Thoracic aorta (tissue), 2 donors: ENCODE data around the gene TNS3. TPM values are rescaled to one million over a fixed set of nuclear protein-coding genes. Genes with fewer than 3 reads are reported as not detected.

Experiments
- ATAC-seq: fragments of 150-250 bp; one replicate; pipeline ENCODE4 v1.8.0; 2017; ENCODE audit warnings: low read depth; ENCODE audit not compliant: insufficient number of reproducible peaks, low FRiP score
- DNase-seq: peaks from one replicate; pipeline ENCODE4 v3.0.0-alpha.2; 2020; ENCODE audit warnings: low spot score
- H3K27ac ChIP-seq, 2 donors: fragments of 200-600 bp; sonication (generic); 1 replicate in 1 of 2; 2 replicates in 1 of 2; pipeline ENCODE4 v1.5.1; 2016; ENCODE audit warnings: mild to moderate bottlenecking in 2 of 2, moderate library complexity in 2 of 2
- H3K27me3 ChIP-seq: fragments of 200-600 bp; sonication (generic); replicated peaks from 2 replicates; pipeline ENCODE4 v1.6.0; 2016; ENCODE audit warnings: mild to moderate bottlenecking; ENCODE audit not compliant: insufficient read depth
- H3K36me3 ChIP-seq: fragments of 200-600 bp; sonication (generic); one replicate; pipeline ENCODE4 v1.5.1; 2016
- H3K4me1 ChIP-seq, 2 donors: fragments of 200-600 bp; sonication (generic); 1 replicate in 1 of 2; 2 replicates in 1 of 2; pipeline versions ENCODE4 v1.5.1 to v1.6.0; 2016; ENCODE audit warnings: low read depth in 2 of 2, mild to moderate bottlenecking in 1 of 2; ENCODE audit not compliant: control insufficient read depth in 1 of 2
- H3K4me3 ChIP-seq: fragments of 200-600 bp; sonication (generic); 2 replicates; pipeline ENCODE4 v1.5.1; 2016; ENCODE audit warnings: mild to moderate bottlenecking
- H3K9me3 ChIP-seq: fragments of 200-600 bp; sonication (generic); 2 replicates; pipeline ENCODE4 v1.5.1; 2016
- total RNA-seq, 2 donors: library from RNA; depleted of rRNA; stranded (reverse); fragments of >200 nt; gene quantifications; one replicate each; pipeline versions ENCODE4 v1.1.0 to v1.2.3, GENCODE V29; 2016
- TF ChIP-seq, protein P1 (sequence below): fragments of 200-600 bp; sonication (generic); IDR thresholded peaks from one replicate; pipeline ENCODE4 v1.5.1; 2019; ENCODE audit warnings: antibody characterized with exemption

TNS3 gene
- total RNA-seq = 100 to 1,000 TPM; 138 to 151 TPM

DNA sequence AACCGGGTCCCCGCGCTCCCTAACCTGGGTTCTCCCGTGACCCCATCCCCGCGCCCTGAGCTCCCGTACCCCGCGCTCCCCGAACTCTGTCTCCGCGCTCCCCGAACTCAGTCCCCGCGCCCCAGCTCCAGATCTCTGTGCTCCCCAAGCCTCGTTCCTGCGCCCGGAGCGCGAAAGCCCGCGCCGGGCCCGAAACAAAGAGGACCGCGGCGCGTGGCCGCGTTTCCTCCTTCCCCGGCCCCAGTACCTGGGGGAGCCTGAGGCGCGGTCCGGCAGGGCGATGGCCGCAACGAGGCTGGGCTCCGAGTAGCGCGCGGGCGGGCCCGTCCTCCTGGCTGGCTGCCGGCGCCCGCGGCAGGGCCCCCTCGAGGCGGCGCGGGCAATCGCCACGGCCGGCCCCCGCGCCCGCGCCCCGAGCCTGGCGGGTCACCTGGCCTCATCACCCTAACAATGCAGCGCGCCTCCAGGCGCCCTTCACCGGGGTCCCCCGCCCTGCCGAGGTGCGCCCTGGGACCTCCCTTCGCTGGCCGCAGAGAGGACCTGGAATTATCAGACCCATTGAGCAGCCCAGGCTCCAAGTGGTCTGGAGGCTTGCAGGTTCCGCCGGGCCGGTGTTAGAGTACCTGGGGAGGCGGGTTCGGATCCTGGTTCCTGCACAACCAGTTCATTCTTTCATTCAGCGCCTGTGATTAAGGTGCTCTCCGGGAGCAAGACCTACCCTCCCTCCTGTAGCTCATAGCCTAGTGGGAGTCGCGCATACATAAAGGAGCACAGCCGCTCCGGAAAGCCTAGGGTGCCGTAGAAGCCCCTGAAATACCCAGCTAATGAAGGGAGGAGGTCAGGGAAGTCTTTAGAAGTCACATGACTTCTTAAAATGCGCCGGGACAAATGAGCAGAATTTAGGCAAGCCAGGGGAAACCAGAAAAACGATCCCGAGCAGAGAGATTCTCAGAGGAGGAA, at the start of gene TNS3:
Gene TNS3 (minus strand): TSS at position 308 of the 960 bp plus-strand sequence. CDS start 142,475 bp downstream, outside the sequence.
- DNase-seq (no peak), ATAC-seq (no peak)
- Histone ChIP-seq H3K9me3 (no peaks in the 10 kb centered on the region), H3K36me3 (no peaks in the 10 kb centered on the region), H3K27me3 (no peaks in the 10 kb centered on the region), H3K4me1 (peaks cover 45 to 74% of the 10 kb centered on the region in 2 donors), H3K4me3 (peak within 1 kb of the TSS; percentile 92), H3K27ac (peak within 1 kb of the TSS; percentile 83 to 91)
- TF ChIP-seq, protein P1, sequence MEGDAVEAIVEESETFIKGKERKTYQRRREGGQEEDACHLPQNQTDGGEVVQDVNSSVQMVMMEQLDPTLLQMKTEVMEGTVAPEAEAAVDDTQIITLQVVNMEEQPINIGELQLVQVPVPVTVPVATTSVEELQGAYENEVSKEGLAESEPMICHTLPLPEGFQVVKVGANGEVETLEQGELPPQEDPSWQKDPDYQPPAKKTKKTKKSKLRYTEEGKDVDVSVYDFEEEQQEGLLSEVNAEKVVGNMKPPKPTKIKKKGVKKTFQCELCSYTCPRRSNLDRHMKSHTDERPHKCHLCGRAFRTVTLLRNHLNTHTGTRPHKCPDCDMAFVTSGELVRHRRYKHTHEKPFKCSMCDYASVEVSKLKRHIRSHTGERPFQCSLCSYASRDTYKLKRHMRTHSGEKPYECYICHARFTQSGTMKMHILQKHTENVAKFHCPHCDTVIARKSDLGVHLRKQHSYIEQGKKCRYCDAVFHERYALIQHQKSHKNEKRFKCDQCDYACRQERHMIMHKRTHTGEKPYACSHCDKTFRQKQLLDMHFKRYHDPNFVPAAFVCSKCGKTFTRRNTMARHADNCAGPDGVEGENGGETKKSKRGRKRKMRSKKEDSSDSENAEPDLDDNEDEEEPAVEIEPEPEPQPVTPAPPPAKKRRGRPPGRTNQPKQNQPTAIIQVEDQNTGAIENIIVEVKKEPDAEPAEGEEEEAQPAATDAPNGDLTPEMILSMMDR = no peak

DNA sequence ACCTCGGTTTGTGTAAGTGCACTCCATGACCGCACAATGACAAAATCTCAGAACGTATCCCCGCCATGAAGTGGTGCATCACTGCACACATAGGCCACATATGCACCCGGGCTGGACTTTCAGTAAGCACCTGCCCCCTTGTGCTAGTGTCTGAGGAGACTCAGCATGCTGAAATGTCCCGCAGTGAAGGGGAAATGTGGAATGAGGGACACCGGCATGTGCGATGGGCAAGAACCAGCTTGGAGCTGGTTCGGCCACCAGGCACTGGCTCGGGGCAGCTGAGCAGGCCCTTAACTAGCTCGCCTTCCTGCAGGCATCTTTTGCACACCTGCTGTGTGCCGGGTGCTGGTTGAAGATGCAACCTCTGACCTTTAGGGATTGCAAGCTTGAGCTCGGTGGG, 49.8 kb upstream of the TNS3 start:
- TF ChIP-seq, protein P1 = no peak
- H3K4me3 ChIP-seq = no peak overlapping the region
- ATAC-seq (no peak), DNase-seq (no peak)
- no peaks in the 10 kb centered on the region for H3K27me3 ChIP-seq
- H3K9me3 ChIP-seq = no peaks in the 10 kb centered on the region
- no peaks in the 10 kb centered on the region for H3K36me3 ChIP-seq
- H3K4me1 ChIP-seq = peaks cover 21 to 40% of the 10 kb centered on the region in 2 donors
- no peak overlapping the region for H3K27ac ChIP-seq

DNA sequence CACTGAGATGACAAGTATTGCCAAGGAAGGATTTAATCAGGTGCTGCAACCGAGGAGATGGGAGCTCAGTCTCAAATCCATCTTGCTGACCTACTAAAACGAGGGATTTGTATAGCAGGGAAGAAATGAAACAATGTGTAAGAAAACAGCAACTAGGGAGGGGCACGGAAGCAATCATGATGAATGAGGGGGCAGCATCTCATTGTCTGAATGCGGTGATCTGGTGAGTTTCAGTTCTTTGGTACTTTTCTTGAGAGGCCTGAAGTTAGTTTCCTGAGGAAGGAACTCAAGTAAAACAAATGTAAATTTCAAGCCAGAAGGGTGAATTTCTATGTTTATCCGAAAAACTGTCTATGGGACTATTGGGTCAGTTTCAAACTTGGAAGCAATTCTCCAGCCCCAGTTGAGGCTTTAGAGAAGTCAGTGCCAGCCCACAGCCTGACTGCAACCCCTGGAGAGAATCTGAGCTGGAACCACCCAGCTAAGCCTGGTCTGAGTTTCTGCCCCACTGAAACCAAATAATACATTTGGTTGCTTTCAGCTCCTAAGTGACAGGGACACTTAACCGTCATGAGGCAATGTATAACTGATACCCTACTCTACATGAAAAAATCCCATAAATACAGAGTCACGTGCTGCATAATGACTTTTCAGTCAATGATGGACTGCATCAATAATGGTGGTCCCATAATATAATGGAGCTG, 45.8 kb upstream of the TNS3 start:
- TF ChIP-seq, protein P1 = no peak
- Histone ChIP-seq H3K27me3 (no peaks in the 10 kb centered on the region), H3K36me3 (no peaks in the 10 kb centered on the region), H3K4me3 (no peak overlapping the region), H3K27ac (no peak overlapping the region), H3K9me3 (no peaks in the 10 kb centered on the region), H3K4me1 (peaks cover 2 to 25% of the 10 kb centered on the region in 2 donors)
- DNase-seq (no peak), ATAC-seq (no peak)

DNA sequence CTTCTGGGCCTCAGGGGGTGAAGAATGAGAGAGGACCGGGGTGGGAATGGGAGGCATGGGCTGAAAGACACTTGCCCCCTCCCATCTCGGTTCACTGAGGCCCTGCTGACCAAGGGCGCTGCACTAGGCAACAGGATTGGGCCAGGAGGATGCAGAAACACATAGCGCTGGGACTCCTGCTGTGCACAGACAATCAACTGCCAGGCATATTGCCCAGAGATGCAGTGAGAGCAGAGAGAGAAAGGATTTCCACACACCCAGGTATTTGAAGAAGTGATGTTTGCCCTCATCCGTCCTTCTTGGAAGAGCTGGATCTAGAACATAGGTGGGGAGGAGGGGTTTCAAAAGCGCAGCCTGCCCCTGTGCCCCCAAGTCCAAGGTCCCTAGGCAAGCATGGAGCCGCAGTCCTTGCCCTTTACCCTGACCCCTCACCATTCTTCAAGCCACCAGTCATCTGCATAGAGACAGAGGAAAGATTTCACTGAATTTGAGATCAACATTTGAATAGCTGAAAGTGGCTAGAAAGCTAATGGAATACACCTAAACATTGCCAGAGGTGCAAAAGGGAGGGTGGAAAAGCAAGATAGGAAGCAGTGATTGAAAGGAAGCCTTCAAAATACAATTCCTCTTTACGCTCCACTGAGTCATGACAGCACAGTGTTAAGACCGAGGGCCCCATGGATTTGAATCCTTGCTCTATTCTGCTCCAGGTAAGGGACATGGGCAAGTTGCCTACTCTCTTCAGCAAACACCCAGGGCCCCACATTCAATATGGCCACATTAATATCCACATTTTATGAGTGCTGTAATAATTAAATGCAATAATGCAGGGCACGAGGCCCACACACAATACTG, 44.2 kb upstream of the TNS3 start:
- H3K4me3 ChIP-seq = no peak overlapping the region
- H3K4me1 ChIP-seq = peaks cover 12 to 42% of the 10 kb centered on the region in 2 donors
- TF ChIP-seq, protein P1 = no peak
- DNase-seq (no peak), ATAC-seq (no peak)
- no peaks in the 10 kb centered on the region for H3K27me3 ChIP-seq
- no peaks in the 10 kb centered on the region for H3K36me3 ChIP-seq
- no peaks in the 10 kb centered on the region for H3K9me3 ChIP-seq
- H3K27ac ChIP-seq = no peak overlapping the region
